Peyer's patch (tissue), 4 donors: ENCODE data around the gene ZWILCH.

Experiments used
- CTCF ChIP-seq, 6 experiments: fragments of 450-650 bp in 4 of 6; fragments of 200-600 bp in 2 of 6; sonication (generic) in 1 of 6; IDR thresholded peaks; one replicate each; pipeline ENCODE4 v1.5.1; 2017 to 2019; ENCODE audit warnings: antibody characterized with exemption in 6 of 6, mild to moderate bottlenecking in 3 of 6, moderate library complexity in 1 of 6
- POLR2A ChIP-seq, 2 donors: fragments of 450-650 bp; IDR thresholded peaks; one replicate each; pipeline ENCODE4 v1.5.1; 2017; ENCODE audit warnings: antibody characterized with exemption in 2 of 2, mild to moderate bottlenecking in 2 of 2, moderate library complexity in 2 of 2

GRCh38 chr15:66523926-66524325 is 18.8 kb downstream of the ZWILCH start:
- no peak for TF ChIP-seq CTCF (IDR thresholded peaks at IDR 0.05)
- no peak for TF ChIP-seq POLR2A (IDR thresholded peaks at IDR 0.05)
